Measurements from ENCODE around the gene KCNC4.

- TF ChIP-seq POLR2A (IDR thresholded peaks at IDR 0.05) (no peak), CTCF (IDR thresholded peaks at IDR 0.05) (no peak)
These were observed 49.5 kb upstream of the KCNC4 start for GRCh38 chr1:110160538-110161100.
